Pancreas (tissue), 10 donors: ENCODE measurements around the gene PTPRK. TPM values are rescaled to one million over a fixed set of nuclear protein-coding genes. Genes with fewer than 3 reads are reported as not detected.

Source experiments
- ATAC-seq, 4 donors: fragments of 200-7000 bp; cut with Tn5 transposase; one replicate each; pipeline versions ENCODE4 v1.8.0 to v1.9.1; 2020; ENCODE audit warnings: mild to moderate bottlenecking in 4 of 4, moderate library complexity in 4 of 4
- DNase-seq, 6 donors: peaks; one replicate each; pipeline ENCODE4 v3.0.0-alpha.2; 2020
- FAIRE-seq: peaks from 2 replicates; lab custom pipeline; 2012; peaks lifted over from hg19 to GRCh38; lab: Jason Lieb, UNC
- H3K27ac ChIP-seq, 4 donors: fragments of 200-600 bp; sonication (generic); 1 replicate in 3 of 4; 2 replicates in 1 of 4; pipeline versions ENCODE4 v1.5.0 to v1.8.0; 2020
- H3K27me3 ChIP-seq, 4 donors: fragments of 200-600 bp; one replicate each; pipeline ENCODE4 v1.8.0; 2021
- H3K36me3 ChIP-seq, 3 donors: fragments of 200-600 bp; sonication (generic) in 1 of 3; one replicate each; pipeline versions ENCODE4 v1.5.0 to v1.8.0; 2020 to 2021
- H3K4me1 ChIP-seq, 3 donors: fragments of 200-600 bp; one replicate each; pipeline ENCODE4 v1.8.0; 2021
- H3K4me3 ChIP-seq, 4 donors: fragments of 200-600 bp; sonication (generic) in 2 of 4; one replicate each; pipeline versions ENCODE4 v1.5.0 to v1.8.0; 2020 to 2021
- H3K9me3 ChIP-seq, 4 donors: fragments of 200-600 bp; one replicate each; pipeline ENCODE4 v1.8.0; 2021
- CTCF ChIP-seq, 4 donors: fragments of 200-600 bp; sonication (generic) in 3 of 4; IDR thresholded peaks; one replicate each; pipeline versions ENCODE4 v1.5.0 to v1.8.0; 2021; ENCODE audit warnings: antibody characterized with exemption in 4 of 4
- WGBS, 2 donors: extraction: QIAGEN DNeasy Blood & Tissue Kit; methylation state at CpG; one replicate each; pipeline ENCODE4 v1.1.7; 2013; 5-methylcytosine and 5-hydroxymethylcytosine counted together
- intact Hi-C, 3 donors: fragments of 100-400 bp; cut with DNase I; formaldehyde crosslinking; loops; one replicate each; pipeline versions ENCODE4 v1.11.1 to v1.14.2; 2022
- polyA plus RNA-seq, 2 donors: library from polyadenylated mRNA; stranded (reverse); fragments of 200-250 nt; gene quantifications; one replicate each; pipeline ENCODE4 v1.2.3, GENCODE V29; 2013
- total RNA-seq, 6 donors: library from RNA; stranded (reverse); fragmentation: NEBNext Ultra II Directional in 4 of 6; extraction: Animal tissue kit (Norgen Biotek cat#: 25700) in 4 of 6; gene quantifications; one replicate each; pipeline versions ENCODE4 v1.2.1 to v1.2.4, GENCODE V29; 2021 to 2023
- donor health status: healthy with polysubstance abuse.
- donor health status: DM: no; HTN: no; CAD: no; lungs with moderate emphysema.
- donor health status: DM: no; HTN: no; CAD: no.
- donor health status: control.
- donor health status: control.
- donor health status: Bipolar disorder and iron deficiency.
- donor health status: DM: yes; HTN: yes; CAD: no.
- donor health status: DM: no; HTN: no; CAD: no.
- donor health status: DM: no; HTN: no; CAD: no.
- donor health status: DM: yes; HTN: yes; CAD: no.

The PTPRK gene
- total and polyA plus RNA-seq, 8 donors = 10.5 to 72.7 (median 51.7) TPM

DNA sequence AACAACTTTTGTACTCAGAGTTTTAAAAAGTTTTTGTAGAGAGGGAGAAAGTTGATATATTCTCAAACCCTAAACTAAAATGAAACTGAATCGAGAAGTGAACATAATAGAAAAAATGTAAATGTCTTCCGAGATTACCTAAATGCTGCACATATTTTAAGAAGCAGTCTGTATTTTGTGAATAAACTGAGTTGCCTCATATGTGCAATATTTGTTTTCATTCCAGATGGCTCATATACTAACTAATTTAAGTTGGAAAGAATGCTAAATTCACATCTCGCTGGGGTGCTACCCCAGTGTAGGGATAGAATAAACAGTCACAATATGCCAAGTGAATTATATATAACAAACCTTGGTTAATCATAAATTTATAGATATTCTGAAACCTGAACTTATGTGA lies 333.7 kb downstream of the PTPRK start:
- ATAC-seq (no peak), FAIRE-seq (no peak), DNase-seq (no peak)
- Histone ChIP-seq H3K4me1 (no peaks in the 10 kb centered on the region), H3K36me3 (peaks cover 0 to 7% (median 0%) of the 10 kb centered on the region in 3 donors), H3K9me3 (no peaks in the 10 kb centered on the region), H3K4me3 (no peak overlapping the region), H3K27me3 (no peaks in the 10 kb centered on the region), H3K27ac (no peak overlapping the region)
- no peak for TF ChIP-seq CTCF (IDR thresholded peaks at IDR 0.05)
- 93 to 94% methylated on average over 3 of the region's 3 CpGs for WGBS, 2 donors
- intact Hi-C loops = no loop called here

- no peaks in the 10 kb centered on the region for H3K27me3 ChIP-seq
- FAIRE-seq = no peak
- intact Hi-C loops = no loop called here
- H3K4me1 ChIP-seq = peaks cover 0 to 6% (median under 1%) of the 10 kb centered on the region in 3 donors
- ATAC-seq = no peak
- no peak overlapping the region for H3K27ac ChIP-seq
- no peaks in the 10 kb centered on the region for H3K9me3 ChIP-seq
- TF ChIP-seq CTCF (IDR thresholded peaks at IDR 0.05) = no peak
- DNase-seq = no peak
- H3K36me3 ChIP-seq = peaks cover 0 to 7% (median 0%) of the 10 kb centered on the region in 3 donors
- no peak overlapping the region for H3K4me3 ChIP-seq
These were observed 340.4 kb downstream of the PTPRK start for GRCh38 chr6:128179876-128180438.

DNA sequence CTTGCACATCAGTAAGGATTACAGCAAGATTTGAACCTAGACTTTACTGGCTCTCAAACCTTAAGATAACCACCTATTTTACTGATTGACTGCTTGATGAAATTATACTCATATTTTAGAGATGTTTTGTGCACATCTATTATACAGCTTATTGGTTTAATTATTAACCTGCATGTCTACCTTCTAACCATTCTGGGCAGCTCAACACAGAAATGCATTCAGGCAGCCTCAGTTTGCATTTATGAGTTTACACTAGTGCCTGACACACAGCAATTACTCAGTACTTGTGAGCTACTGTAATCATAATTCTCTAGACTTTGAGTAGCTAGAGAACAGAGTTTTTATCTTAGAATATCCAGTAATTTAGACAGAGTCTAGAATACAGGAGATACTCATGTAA lies 345.7 kb downstream of the PTPRK start:
- Histone ChIP-seq H3K27me3 (no peaks in the 10 kb centered on the region), H3K4me3 (no peak overlapping the region), H3K27ac (no peak overlapping the region), H3K9me3 (no peaks in the 10 kb centered on the region), H3K36me3 (no peaks in the 10 kb centered on the region), H3K4me1 (peaks cover 0 to 4% (median 3%) of the 10 kb centered on the region in 3 donors)
- no peak for FAIRE-seq
- peak in 3 of 4 donors; percentile 24 to 43 (median 29) for ATAC-seq
- no peak for DNase-seq
- no peak for TF ChIP-seq CTCF (IDR thresholded peaks at IDR 0.05)
- intact Hi-C loops = no loop called here

- intact Hi-C loops = no loop called here
- Histone ChIP-seq H3K9me3 (no peaks in the 10 kb centered on the region), H3K4me1 (peaks cover 0 to 4% (median 3%) of the 10 kb centered on the region in 3 donors), H3K36me3 (no peaks in the 10 kb centered on the region), H3K27me3 (no peaks in the 10 kb centered on the region), H3K4me3 (no peak overlapping the region), H3K27ac (no peak overlapping the region)
- TF ChIP-seq CTCF (IDR thresholded peaks at IDR 0.05) = no peak
- 71 to 84% methylated on average over 4 of the region's 4 CpGs for WGBS, 2 donors
- ATAC-seq (no peak), DNase-seq (no peak), FAIRE-seq (no peak)
These were observed 347.4 kb downstream of the PTPRK start for GRCh38 chr6:128172752-128173682.

DNA sequence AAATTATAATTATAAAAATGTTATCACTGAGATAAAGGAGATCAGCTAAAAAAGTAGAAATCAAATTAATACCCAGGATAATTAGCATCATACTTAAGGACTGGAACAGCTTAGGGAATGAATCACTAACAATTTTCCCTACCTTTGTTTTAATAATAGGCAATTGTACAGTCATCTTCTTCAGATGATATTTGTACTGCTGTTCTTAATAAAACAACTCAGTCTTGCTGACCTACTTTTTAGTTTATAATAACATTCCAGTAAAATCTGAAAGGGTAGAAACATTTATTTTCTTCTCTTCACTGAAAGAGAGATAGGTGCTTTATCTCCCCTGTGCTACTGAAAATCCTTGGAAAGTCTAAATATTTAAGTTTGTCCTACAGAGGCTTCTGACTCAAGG lies 348.3 kb downstream of the PTPRK start:
- FAIRE-seq (no peak), ATAC-seq (no peak), DNase-seq (no peak)
- H3K4me1 ChIP-seq = peaks cover 0 to 4% (median 3%) of the 10 kb centered on the region in 3 donors
- intact Hi-C loops = no loop called here
- no peaks in the 10 kb centered on the region for H3K27me3 ChIP-seq
- no peaks in the 10 kb centered on the region for H3K36me3 ChIP-seq
- H3K4me3 ChIP-seq = no peak overlapping the region
- no peak for TF ChIP-seq CTCF (IDR thresholded peaks at IDR 0.05)
- no peak overlapping the region for H3K27ac ChIP-seq
- no peaks in the 10 kb centered on the region for H3K9me3 ChIP-seq
